ENCODE data around the gene PACS2.

The PACS2 gene

DNA sequence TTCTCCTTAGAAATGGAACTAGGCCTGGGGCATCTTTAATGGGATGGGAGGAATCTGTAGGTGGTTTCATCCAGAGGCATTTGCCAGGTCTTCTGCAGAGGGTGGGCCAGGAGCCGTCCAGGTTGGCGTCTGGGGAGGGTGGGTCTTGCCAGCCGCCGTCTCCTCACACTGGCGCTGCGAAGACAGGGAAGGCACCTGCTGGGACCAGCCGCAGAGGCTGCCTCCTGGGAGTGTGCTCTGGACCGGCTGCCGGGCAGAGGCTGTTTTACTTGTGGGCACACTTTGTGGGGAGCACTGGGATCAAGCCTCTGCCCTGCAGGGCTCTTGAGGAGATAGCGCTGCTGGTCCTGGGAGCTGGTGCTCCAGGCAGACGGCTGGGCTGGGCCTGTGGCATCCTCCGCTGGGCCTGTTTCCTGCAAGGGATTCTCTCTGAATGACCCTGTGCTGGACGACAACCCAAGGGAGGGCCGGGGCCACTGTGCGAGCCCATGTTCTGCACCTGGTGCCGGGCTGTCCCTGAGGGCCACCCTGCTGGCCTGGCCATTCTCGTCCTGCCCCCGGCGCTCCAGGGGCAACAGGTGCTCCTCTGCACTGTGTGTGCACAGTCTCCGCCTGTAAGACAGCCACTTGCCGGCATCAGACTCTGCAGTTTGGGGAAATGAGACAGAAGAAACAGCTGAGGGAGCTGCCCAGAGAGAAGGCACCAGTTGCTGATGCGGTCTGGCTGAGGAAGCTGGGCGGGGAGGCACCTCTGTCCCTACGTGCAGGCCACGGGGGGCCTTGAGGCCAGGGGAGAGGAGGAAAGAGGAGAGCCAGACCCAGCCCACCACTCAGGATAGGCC is 73.8 kb downstream of the PACS2 start:
- ATAC-seq (ENCODE audit: low read depth) = peak; percentile 8; the same call in 2 of the 3 replicates
- H3K4me3 ChIP-seq (ENCODE audit: severe bottlenecking) = no peak overlapping the region
- DNase-seq (ENCODE audit: low spot score) = peak; percentile 68
- H3K9me3 ChIP-seq (ENCODE audit: severe bottlenecking) = no peaks in the 10 kb centered on the region
- no peak overlapping the region for H3K27ac ChIP-seq (ENCODE audit: poor library complexity, severe bottlenecking)
- H3K36me3 ChIP-seq (ENCODE audit: low read depth) = peaks cover 8% of the 10 kb centered on the region
- H3K27me3 ChIP-seq (ENCODE audit: insufficient read depth, poor library complexity, severe bottlenecking) = no peaks in the 10 kb centered on the region
- TF ChIP-seq, protein P1, sequence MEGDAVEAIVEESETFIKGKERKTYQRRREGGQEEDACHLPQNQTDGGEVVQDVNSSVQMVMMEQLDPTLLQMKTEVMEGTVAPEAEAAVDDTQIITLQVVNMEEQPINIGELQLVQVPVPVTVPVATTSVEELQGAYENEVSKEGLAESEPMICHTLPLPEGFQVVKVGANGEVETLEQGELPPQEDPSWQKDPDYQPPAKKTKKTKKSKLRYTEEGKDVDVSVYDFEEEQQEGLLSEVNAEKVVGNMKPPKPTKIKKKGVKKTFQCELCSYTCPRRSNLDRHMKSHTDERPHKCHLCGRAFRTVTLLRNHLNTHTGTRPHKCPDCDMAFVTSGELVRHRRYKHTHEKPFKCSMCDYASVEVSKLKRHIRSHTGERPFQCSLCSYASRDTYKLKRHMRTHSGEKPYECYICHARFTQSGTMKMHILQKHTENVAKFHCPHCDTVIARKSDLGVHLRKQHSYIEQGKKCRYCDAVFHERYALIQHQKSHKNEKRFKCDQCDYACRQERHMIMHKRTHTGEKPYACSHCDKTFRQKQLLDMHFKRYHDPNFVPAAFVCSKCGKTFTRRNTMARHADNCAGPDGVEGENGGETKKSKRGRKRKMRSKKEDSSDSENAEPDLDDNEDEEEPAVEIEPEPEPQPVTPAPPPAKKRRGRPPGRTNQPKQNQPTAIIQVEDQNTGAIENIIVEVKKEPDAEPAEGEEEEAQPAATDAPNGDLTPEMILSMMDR (IDR thresholded peaks at IDR 0.05; ENCODE audit: poor library complexity, severe bottlenecking) = no peak
- no peaks in the 10 kb centered on the region for H3K4me1 ChIP-seq (ENCODE audit: insufficient read depth, poor library complexity, severe bottlenecking)

- no peak overlapping the region for H3K27ac ChIP-seq (ENCODE audit: poor library complexity, severe bottlenecking)
- no peak for DNase-seq (ENCODE audit: low spot score)
- ATAC-seq (ENCODE audit: low read depth) = peak; percentile 9; the same call in 2 of the 3 replicates
- no peaks in the 10 kb centered on the region for H3K9me3 ChIP-seq (ENCODE audit: severe bottlenecking)
- H3K36me3 ChIP-seq (ENCODE audit: low read depth) = peaks cover 2% of the 10 kb centered on the region
- H3K4me1 ChIP-seq (ENCODE audit: insufficient read depth, poor library complexity, severe bottlenecking) = no peaks in the 10 kb centered on the region
- TF ChIP-seq, protein P1 (IDR thresholded peaks at IDR 0.05; ENCODE audit: poor library complexity, severe bottlenecking) = no peak
- no peak overlapping the region for H3K4me3 ChIP-seq (ENCODE audit: severe bottlenecking)
- no peaks in the 10 kb centered on the region for H3K27me3 ChIP-seq (ENCODE audit: insufficient read depth, poor library complexity, severe bottlenecking)
These were observed 74.4 kb downstream of the PACS2 start for GRCh38 chr14:105388976-105389375.

- H3K27me3 ChIP-seq (ENCODE audit: insufficient read depth, poor library complexity, severe bottlenecking) = no peaks in the 10 kb centered on the region
- no peak; the same call in 2 of the 3 replicates for ATAC-seq (ENCODE audit: low read depth)
- TF ChIP-seq, protein P1 (IDR thresholded peaks at IDR 0.05; ENCODE audit: poor library complexity, severe bottlenecking) = no peak
- no peaks in the 10 kb centered on the region; the same call in 1 of the 2 replicates for H3K36me3 ChIP-seq (ENCODE audit: low read depth)
- no peaks in the 10 kb centered on the region for H3K4me1 ChIP-seq (ENCODE audit: insufficient read depth, poor library complexity, severe bottlenecking)
- no peak overlapping the region for H3K4me3 ChIP-seq (ENCODE audit: severe bottlenecking)
- no peaks in the 10 kb centered on the region for H3K9me3 ChIP-seq (ENCODE audit: severe bottlenecking)
- DNase-seq (ENCODE audit: low spot score) = peak; percentile 68
- no peak overlapping the region for H3K27ac ChIP-seq (ENCODE audit: poor library complexity, severe bottlenecking)
These were observed 75.0 kb downstream of the PACS2 start for GRCh38 chr14:105389534-105389933.

- H3K9me3 ChIP-seq (ENCODE audit: severe bottlenecking) = no peaks in the 10 kb centered on the region
- DNase-seq (ENCODE audit: low spot score) (peak; percentile 67), ATAC-seq (ENCODE audit: low read depth) (no peak)
- no peaks in the 10 kb centered on the region for H3K4me1 ChIP-seq (ENCODE audit: insufficient read depth, poor library complexity, severe bottlenecking)
- H3K4me3 ChIP-seq (ENCODE audit: severe bottlenecking) = no peak overlapping the region
- H3K27ac ChIP-seq (ENCODE audit: poor library complexity, severe bottlenecking) = no peak overlapping the region
- no peaks in the 10 kb centered on the region; the same call in 1 of the 2 replicates for H3K36me3 ChIP-seq (ENCODE audit: low read depth)
- no peaks in the 10 kb centered on the region for H3K27me3 ChIP-seq (ENCODE audit: insufficient read depth, poor library complexity, severe bottlenecking)
- TF ChIP-seq, protein P1 (IDR thresholded peaks at IDR 0.05; ENCODE audit: poor library complexity, severe bottlenecking) = no peak
These were observed 75.7 kb downstream of the PACS2 start for GRCh38 chr14:105389976-105390848.

Measured in RWPE2 (cell line).